ENCODE results near the gene MICB. TPM values are rescaled to one million over a fixed set of nuclear protein-coding genes. Genes with fewer than 3 reads are reported as not detected.

Gene MICB
- total RNA-seq, 1 experiment from 2014 or later, result 4.3 TPM

DNA sequence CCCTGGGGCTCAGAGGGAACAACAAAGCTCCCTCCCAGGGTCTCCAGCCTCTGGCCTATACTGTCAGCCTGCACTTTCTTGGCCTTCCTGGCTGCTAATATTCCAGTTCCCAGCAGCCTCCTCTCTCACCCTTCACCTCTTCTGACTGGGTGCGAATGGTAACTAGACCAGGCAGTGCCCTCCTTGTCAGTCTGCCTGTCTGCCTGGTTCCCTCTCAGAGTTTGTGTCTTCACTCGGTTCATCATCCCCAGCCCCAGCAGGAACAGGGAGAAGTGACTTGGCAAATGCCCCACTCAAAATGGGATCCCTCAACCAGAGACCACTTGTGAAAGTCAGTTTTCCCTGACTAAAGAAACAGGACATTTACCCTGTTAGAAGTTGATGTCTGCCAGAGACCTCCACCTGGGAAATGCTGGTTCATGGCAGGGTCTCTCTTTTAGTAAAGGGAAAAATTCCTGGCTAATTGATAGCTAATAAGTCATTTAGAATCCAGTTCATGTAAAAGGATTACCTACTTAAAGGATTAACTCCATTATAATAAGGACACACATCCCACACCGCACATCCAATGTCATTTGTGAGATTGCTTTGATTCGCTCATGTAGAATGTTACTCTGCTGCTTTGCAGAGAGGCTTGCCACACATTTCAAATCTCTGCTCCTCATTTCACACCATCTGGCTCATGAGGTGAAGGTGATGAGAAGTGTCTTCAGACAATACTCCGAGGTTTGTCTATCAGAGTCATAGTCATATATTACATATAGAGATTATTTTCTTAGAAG is 18.6 kb upstream of the MICB start:
- intact Hi-C loops (cut with micrococcal nuclease), result no loop called here
- H3K9me3 Mint-ChIP-seq (ENCODE audit: unreplicated experiment), result no peaks in the 10 kb centered on the region
- no peak for TF ChIP-seq CTCF (IDR thresholded peaks at IDR 0.05; ENCODE audit: unreplicated experiment)
- no peak for DNase-seq (ENCODE audit: unreplicated experiment)
- CTCF ChIA-PET, result interaction anchor here (0.6 kb wide), 1 partner anchor 291 kb away, joined by 4 read pairs; no protein-coding TSS in a partner anchor
- H3K4me1 Mint-ChIP-seq (ENCODE audit: insufficient read depth, unreplicated experiment), result peaks cover 16% of the 10 kb centered on the region
- H3K27ac Mint-ChIP-seq (ENCODE audit: low read depth, unreplicated experiment), result no peak overlapping the region
- no peaks in the 10 kb centered on the region for H3K36me3 Mint-ChIP-seq (ENCODE audit: insufficient read depth, unreplicated experiment)
- no TSS peak for BruUV-seq (replicated peaks)
- no peaks in the 10 kb centered on the region for H3K27me3 Mint-ChIP-seq (ENCODE audit: insufficient read depth, unreplicated experiment)
- POLR2A ChIA-PET, result no interaction called here
- no peak overlapping the region for H3K4me3 Mint-ChIP-seq (ENCODE audit: unreplicated experiment)

- no peak for TF ChIP-seq CTCF (IDR thresholded peaks at IDR 0.05; ENCODE audit: unreplicated experiment)
- Mint-ChIP-seq H3K9me3 (ENCODE audit: unreplicated experiment) (no peaks in the 10 kb centered on the region), H3K27ac (ENCODE audit: low read depth, unreplicated experiment) (no peak overlapping the region), H3K4me3 (ENCODE audit: unreplicated experiment) (no peak overlapping the region), H3K36me3 (ENCODE audit: insufficient read depth, unreplicated experiment) (no peaks in the 10 kb centered on the region), H3K4me1 (ENCODE audit: insufficient read depth, unreplicated experiment) (peaks cover 15% of the 10 kb centered on the region), H3K27me3 (ENCODE audit: insufficient read depth, unreplicated experiment) (no peaks in the 10 kb centered on the region)
- BruUV-seq (replicated peaks), result no TSS peak
- CTCF ChIA-PET, result no interaction called here
- DNase-seq (ENCODE audit: unreplicated experiment), result no peak
- POLR2A ChIA-PET, result no interaction called here
- intact Hi-C loops (cut with micrococcal nuclease), result no loop called here
Observed at GRCh38 chr6:31479933-31480535, 17.9 kb upstream of the MICB start.

DNA sequence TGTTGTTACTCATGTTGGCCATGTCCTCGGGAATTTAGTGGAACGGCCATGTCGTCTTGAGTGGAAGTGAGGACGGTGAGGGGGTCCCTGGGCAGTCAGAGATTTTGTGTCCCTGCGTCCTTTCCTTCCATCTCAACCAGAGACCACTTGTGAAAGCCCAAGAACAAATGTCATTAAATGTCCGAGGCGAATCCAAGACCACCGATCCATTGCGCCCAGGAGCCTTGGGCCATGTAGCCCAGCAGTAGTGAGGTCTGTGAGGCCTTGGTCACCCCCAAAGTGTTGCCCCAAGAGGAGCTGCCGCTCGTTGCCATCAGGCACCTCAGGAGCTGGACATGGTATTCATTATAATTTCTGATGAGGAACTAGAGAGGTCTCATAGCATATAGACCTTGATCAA is 17.4 kb upstream of the MICB start:
- TF ChIP-seq CTCF (IDR thresholded peaks at IDR 0.05; ENCODE audit: unreplicated experiment), result no peak
- POLR2A ChIA-PET, result interaction anchor here (0.7 kb wide), 1 partner anchor 18 kb away, joined by 3 read pairs; no protein-coding TSS in a partner anchor
- Mint-ChIP-seq H3K4me1 (ENCODE audit: insufficient read depth, unreplicated experiment) (peaks cover 18% of the 10 kb centered on the region), H3K36me3 (ENCODE audit: insufficient read depth, unreplicated experiment) (no peaks in the 10 kb centered on the region), H3K27ac (ENCODE audit: low read depth, unreplicated experiment) (no peak overlapping the region), H3K9me3 (ENCODE audit: unreplicated experiment) (no peaks in the 10 kb centered on the region), H3K27me3 (ENCODE audit: insufficient read depth, unreplicated experiment) (no peaks in the 10 kb centered on the region), H3K4me3 (ENCODE audit: unreplicated experiment) (no peak overlapping the region)
- BruUV-seq (replicated peaks), result no TSS peak
- no peak for DNase-seq (ENCODE audit: unreplicated experiment)
- CTCF ChIA-PET, result interaction anchor here (1.4 kb wide), 1 partner anchor 117 kb away, joined by 3 read pairs; no protein-coding TSS in a partner anchor
- intact Hi-C loops (cut with micrococcal nuclease), result no loop called here

GRCh38 chr6:31483392-31483791 is 14.6 kb upstream of the MICB start:
- peaks cover 24% of the 10 kb centered on the region for H3K4me1 Mint-ChIP-seq (ENCODE audit: insufficient read depth, unreplicated experiment)
- POLR2A ChIA-PET, result interaction anchor here (1.4 to 2.2 kb wide), 4 partner anchors 9 to 58 kb away, joined by 4 to 8 read pairs (median 6); partner anchors contain the start of gene DDX39B
- H3K27me3 Mint-ChIP-seq (ENCODE audit: insufficient read depth, unreplicated experiment), result no peaks in the 10 kb centered on the region
- H3K36me3 Mint-ChIP-seq (ENCODE audit: insufficient read depth, unreplicated experiment), result no peaks in the 10 kb centered on the region
- BruUV-seq (replicated peaks), result no TSS peak
- no peak for TF ChIP-seq CTCF (IDR thresholded peaks at IDR 0.05; ENCODE audit: unreplicated experiment)
- DNase-seq (ENCODE audit: unreplicated experiment), result no peak
- CTCF ChIA-PET, result interaction anchor here (0.6 to 1.2 kb wide), 4 partner anchors 8 to 85 kb away, joined by 3 to 5 read pairs (median 3); no protein-coding TSS in a partner anchor
- H3K27ac Mint-ChIP-seq (ENCODE audit: low read depth, unreplicated experiment), result no peak overlapping the region
- intact Hi-C loops (cut with micrococcal nuclease), result no loop called here
- no peaks in the 10 kb centered on the region for H3K9me3 Mint-ChIP-seq (ENCODE audit: unreplicated experiment)
- no peak overlapping the region for H3K4me3 Mint-ChIP-seq (ENCODE audit: unreplicated experiment)
